ENCODE results near the gene EIF3J. TPM values are rescaled to one million over a fixed set of nuclear protein-coding genes. Genes with fewer than 3 reads are reported as not detected.

Gene EIF3J
- total RNA-seq, 1 experiment from 2014 or later, result 38.2 TPM

DNA sequence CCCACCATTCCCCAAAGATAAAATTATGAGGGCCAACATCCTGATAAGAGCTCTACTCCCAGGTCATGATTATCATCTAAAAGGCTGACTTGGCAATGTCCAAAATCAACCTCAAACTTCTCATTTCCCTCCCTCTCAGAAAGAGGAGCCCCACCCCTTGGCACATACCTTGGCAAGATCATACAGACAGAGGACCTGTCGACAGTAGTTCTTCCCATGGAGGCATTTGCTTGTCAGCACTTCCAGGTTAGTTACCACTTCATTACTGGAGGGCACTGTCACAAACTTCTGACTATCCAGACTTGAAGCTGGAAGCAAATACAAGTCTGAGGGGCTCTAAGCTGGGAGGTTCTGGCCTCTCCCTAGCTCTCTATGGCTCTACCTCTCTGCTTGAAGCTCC is 37.8 kb downstream of the EIF3J start:
- intact Hi-C loops (cut with micrococcal nuclease), result no loop called here
- H3K4me3 ChIP-seq (ENCODE audit: low read length), result no peak overlapping the region
- POLR2A ChIA-PET (ENCODE audit: unreplicated experiment), result interaction anchor here (0.7 kb wide), 1 partner anchor 29 kb away, joined by 3 read pairs; no protein-coding TSS in a partner anchor
- H3K36me3 ChIP-seq (ENCODE audit: low read depth, low read length), result peaks cover 3% of the 10 kb centered on the region; the same call in 1 of the 2 replicates
- H3K9me3 ChIP-seq (ENCODE audit: low read length), result no peaks in the 10 kb centered on the region
- H3K27ac ChIP-seq (ENCODE audit: low read length), result no peak overlapping the region
- no peak overlapping the region for H2AFZ ChIP-seq (ENCODE audit: low read length)
- ATAC-seq (no peak), DNase-seq (no peak)
- BruUV-seq (replicated peaks), result no TSS peak
- CTCF ChIA-PET, result no interaction called here
- no peaks in the 10 kb centered on the region for H3F3A ChIP-seq (ENCODE audit: low read length, unreplicated experiment)
- H3K4me1 ChIP-seq (ENCODE audit: insufficient read depth, low read length), result peaks cover 5% of the 10 kb centered on the region
- H4K20me1 ChIP-seq (ENCODE audit: low read length), result no peaks in the 10 kb centered on the region
- no peak overlapping the region for H3K4me2 ChIP-seq (ENCODE audit: low read length)
- no peaks in the 10 kb centered on the region for H3K79me2 ChIP-seq (ENCODE audit: low read length)
- no peak for TF ChIP-seq CTCF (conservative IDR thresholded peaks at IDR 0.05; ENCODE audit: low read depth, low read length)
- no peak for TF ChIP-seq EZH2phosphoT487 (IDR thresholded peaks at IDR 0.05; ENCODE audit: borderline replicate concordance, low read length)
- TF ChIP-seq EZH2 (IDR thresholded peaks at IDR 0.05; ENCODE audit: low read length, unreplicated experiment), result no peak
- no peaks in the 10 kb centered on the region for H3K27me3 ChIP-seq (ENCODE audit: low read length)
- H3K9ac ChIP-seq (ENCODE audit: low read length), result no peak overlapping the region
- no peaks in the 10 kb centered on the region for H3K9me2 ChIP-seq (replicated peaks; ENCODE audit: low read length)

DNA sequence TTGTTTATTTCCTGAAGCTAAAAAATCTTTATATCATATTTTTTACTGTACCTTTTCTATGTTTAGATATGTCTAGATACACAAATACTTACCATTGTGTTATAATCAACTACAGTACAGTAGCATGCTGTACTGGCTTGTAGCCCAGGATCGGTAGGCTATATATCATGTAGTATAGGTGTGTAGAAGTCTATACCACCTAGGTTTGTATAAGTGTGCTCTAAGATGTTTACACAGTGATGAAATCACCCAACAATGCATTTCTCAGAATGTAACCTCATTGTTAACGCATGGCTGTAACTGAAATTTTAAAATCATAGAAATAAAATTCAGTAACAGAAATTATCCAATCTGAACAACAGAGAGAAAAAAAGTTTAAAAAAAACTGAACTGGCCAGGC is 43.2 kb downstream of the EIF3J start:
- ATAC-seq (peak; percentile 87), DNase-seq (peak; percentile 83)
- intact Hi-C loops (cut with micrococcal nuclease), result loop anchor here (5.0 kb wide), 2 partner anchors 62 to 157 kb away; partner anchors contain the start of gene TRIM69
- TF ChIP-seq EZH2phosphoT487 (IDR thresholded peaks at IDR 0.05; ENCODE audit: borderline replicate concordance, low read length), result no peak
- no peak for TF ChIP-seq CTCF (conservative IDR thresholded peaks at IDR 0.05; ENCODE audit: low read depth, low read length)
- TF ChIP-seq EZH2 (IDR thresholded peaks at IDR 0.05; ENCODE audit: low read length, unreplicated experiment), result no peak
- peak overlapping the region; percentile 35 for H3K27ac ChIP-seq (ENCODE audit: low read length)
- H3K4me3 ChIP-seq (ENCODE audit: low read length), result no peak overlapping the region
- H3K27me3 ChIP-seq (ENCODE audit: low read length), result no peaks in the 10 kb centered on the region
- H3K9ac ChIP-seq (ENCODE audit: low read length), result no peak overlapping the region
- ChIA-PET POLR2A (ENCODE audit: unreplicated experiment) (no interaction called here), CTCF (no interaction called here)
- H2AFZ ChIP-seq (ENCODE audit: low read length), result no peak overlapping the region
- no peaks in the 10 kb centered on the region for H4K20me1 ChIP-seq (ENCODE audit: low read length)
- H3K4me1 ChIP-seq (ENCODE audit: insufficient read depth, low read length), result peaks cover 18% of the 10 kb centered on the region
- peak overlapping the region; percentile 19; the same call in 1 of the 2 replicates for H3K4me2 ChIP-seq (ENCODE audit: low read length)
- H3K36me3 ChIP-seq (ENCODE audit: low read depth, low read length), result peaks cover 14% of the 10 kb centered on the region; the same call in 1 of the 2 replicates
- H3K9me2 ChIP-seq (replicated peaks; ENCODE audit: low read length), result no peaks in the 10 kb centered on the region
- H3F3A ChIP-seq (ENCODE audit: low read length, unreplicated experiment), result no peaks in the 10 kb centered on the region
- no TSS peak for BruUV-seq (replicated peaks)
- H3K79me2 ChIP-seq (ENCODE audit: low read length), result no peaks in the 10 kb centered on the region
- no peaks in the 10 kb centered on the region for H3K9me3 ChIP-seq (ENCODE audit: low read length)

DNA sequence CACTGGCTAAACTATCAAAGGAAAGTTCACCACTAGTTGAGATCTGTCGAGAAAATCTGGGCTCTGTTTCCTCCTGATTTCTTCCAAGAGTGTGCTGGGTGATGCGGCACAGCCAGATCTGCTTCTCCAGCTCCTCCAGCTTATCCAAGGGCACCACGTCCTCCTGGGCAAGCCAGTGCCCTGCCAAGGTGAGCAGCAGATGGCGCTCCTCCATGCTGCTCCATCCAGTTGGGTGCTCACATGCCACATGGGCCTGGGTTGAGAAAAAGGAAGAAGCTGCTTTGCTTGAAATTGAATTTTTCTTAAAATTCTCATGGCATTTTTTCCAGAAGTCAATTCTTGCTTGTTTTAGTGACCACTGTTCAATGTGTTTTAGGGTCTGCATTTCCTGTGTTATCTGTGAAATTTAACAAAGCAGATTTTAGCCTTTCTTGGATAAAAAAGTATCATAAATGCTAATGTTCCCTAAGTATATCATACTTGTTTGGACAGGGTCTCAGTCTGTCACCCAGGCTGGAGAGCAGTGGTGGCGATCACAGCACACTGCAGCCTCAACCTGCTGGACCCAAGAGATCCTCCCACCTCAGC is 47.3 kb downstream of the EIF3J start:
- Histone ChIP-seq H3K9me2 (replicated peaks; ENCODE audit: low read length) (no peaks in the 10 kb centered on the region), H2AFZ (ENCODE audit: low read length) (0 out of 2 replicates have a peak overlapping the region, but pooled peaks have one; percentile 6), H3K4me3 (ENCODE audit: low read length) (no peak overlapping the region), H3K4me1 (ENCODE audit: insufficient read depth, low read length) (peaks cover 18% of the 10 kb centered on the region), H4K20me1 (ENCODE audit: low read length) (no peaks in the 10 kb centered on the region), H3K9me3 (ENCODE audit: low read length) (no peaks in the 10 kb centered on the region), H3K27ac (ENCODE audit: low read length) (no peak overlapping the region), H3K79me2 (ENCODE audit: low read length) (no peaks in the 10 kb centered on the region), H3K9ac (ENCODE audit: low read length) (no peak overlapping the region), H3K36me3 (ENCODE audit: low read depth, low read length) (peaks cover 31% of the 10 kb centered on the region; the same call in 1 of the 2 replicates), H3F3A (ENCODE audit: low read length, unreplicated experiment) (no peaks in the 10 kb centered on the region), H3K27me3 (ENCODE audit: low read length) (no peaks in the 10 kb centered on the region), H3K4me2 (ENCODE audit: low read length) (no peak overlapping the region)
- DNase-seq (peak; percentile 73), ATAC-seq (peak; percentile 90)
- intact Hi-C loops (cut with micrococcal nuclease), result loop anchor here (5.0 kb wide), 2 partner anchors 58 to 153 kb away; partner anchors contain the start of gene TRIM69
- CTCF ChIA-PET, result interaction anchor here (0.5 to 1.1 kb wide), 7 partner anchors 17 to 228 kb away, joined by 3 to 18 read pairs (median 3); no protein-coding TSS in a partner anchor
- no TSS peak for BruUV-seq (replicated peaks)
- TF ChIP-seq EZH2 (IDR thresholded peaks at IDR 0.05; ENCODE audit: low read length, unreplicated experiment) (no peak), EZH2phosphoT487 (IDR thresholded peaks at IDR 0.05; ENCODE audit: borderline replicate concordance, low read length) (no peak), CTCF (conservative IDR thresholded peaks at IDR 0.05; ENCODE audit: low read depth, low read length) (peak; percentile 90)
- POLR2A ChIA-PET (ENCODE audit: unreplicated experiment), result no interaction called here

All from PC-3 (cell line).